ENCODE measurements around the gene DCST2. TPM values are rescaled to one million over a fixed set of nuclear protein-coding genes. Genes with fewer than 3 reads are reported as not detected.

The DCST2 gene
- total RNA-seq, 2 donors from 2014 or later = 1.1 to 1.4 TPM

- H3K9me3 Mint-ChIP-seq = no peaks in the 10 kb centered on the region
- peak in 1 of 2 donors; percentile 13 for ATAC-seq (replicated peaks in 1 of 2)
Measured at GRCh38 chr1:155012026-155012546, 21.5 kb downstream of the DCST2 start.

GRCh38 chr1:155011437-155012025, 22.1 kb downstream of the DCST2 start:
- H3K4me1 Mint-ChIP-seq (ENCODE audit: low read depth) = peaks cover 80% of the 10 kb centered on the region
- H3K4me3 Mint-ChIP-seq = peak overlapping the region; percentile 80 to 99
- ATAC-seq (replicated peaks in 1 of 2) (no peak), DNase-seq (no peak)
- H3K27ac Mint-ChIP-seq = no peak overlapping the region
- no peaks in the 10 kb centered on the region for H3K27me3 Mint-ChIP-seq (ENCODE audit: low read depth)
- no peaks in the 10 kb centered on the region for H3K9me3 Mint-ChIP-seq
- H3K36me3 Mint-ChIP-seq (ENCODE audit: insufficient read depth in 2 of 2) = peaks cover 8 to 17% of the 10 kb centered on the region in 2 donors

More at GRCh38 chr1:155012026-155012546, 21.5 kb downstream of the DCST2 start:
- Mint-ChIP-seq H3K4me3 (peak overlapping the region; percentile 64 to 70), H3K27me3 (ENCODE audit: low read depth) (no peaks in the 10 kb centered on the region), H3K36me3 (ENCODE audit: insufficient read depth in 2 of 2) (peaks cover 8 to 18% of the 10 kb centered on the region in 2 donors), H3K4me1 (ENCODE audit: low read depth) (peaks cover 80% of the 10 kb centered on the region), H3K27ac (no peak overlapping the region)
- DNase-seq = no peak

GRCh38 chr1:155011004-155011416, 22.6 kb downstream of the DCST2 start:
- no peak for ATAC-seq (replicated peaks in 1 of 2)
- peaks cover 8 to 14% of the 10 kb centered on the region in 2 donors for H3K36me3 Mint-ChIP-seq (ENCODE audit: insufficient read depth in 2 of 2)
- H3K27ac Mint-ChIP-seq = peak overlapping the region; percentile 83
- no peak for DNase-seq
- peaks cover 80% of the 10 kb centered on the region for H3K4me1 Mint-ChIP-seq (ENCODE audit: low read depth)
- no peaks in the 10 kb centered on the region for H3K27me3 Mint-ChIP-seq (ENCODE audit: low read depth)
- no peaks in the 10 kb centered on the region for H3K9me3 Mint-ChIP-seq
- peak overlapping the region; percentile 80 to 99 for H3K4me3 Mint-ChIP-seq

GRCh38 chr1:155010211-155010918, 23.2 kb downstream of the DCST2 start:
- Mint-ChIP-seq H3K4me3 (peak overlapping the region; percentile 78 to 99), H3K27ac (peak overlapping the region; percentile 78), H3K9me3 (no peaks in the 10 kb centered on the region), H3K36me3 (ENCODE audit: insufficient read depth in 2 of 2) (peaks cover 8 to 11% of the 10 kb centered on the region in 2 donors), H3K27me3 (ENCODE audit: low read depth) (no peaks in the 10 kb centered on the region), H3K4me1 (ENCODE audit: low read depth) (peaks cover 80% of the 10 kb centered on the region)
- DNase-seq = no peak
- no peak for ATAC-seq (replicated peaks in 1 of 2)

- no peaks in the 10 kb centered on the region for H3K9me3 Mint-ChIP-seq
- H3K36me3 Mint-ChIP-seq (ENCODE audit: insufficient read depth in 2 of 2) = peaks cover 8 to 11% of the 10 kb centered on the region in 2 donors
- ATAC-seq (replicated peaks in 1 of 2) = no peak
- peak overlapping the region; percentile 78 to 99 for H3K4me3 Mint-ChIP-seq
- peak overlapping the region; percentile 78 for H3K27ac Mint-ChIP-seq
- peaks cover 81% of the 10 kb centered on the region for H3K4me1 Mint-ChIP-seq (ENCODE audit: low read depth)
- no peak for DNase-seq
- no peaks in the 10 kb centered on the region for H3K27me3 Mint-ChIP-seq (ENCODE audit: low read depth)
Measured at GRCh38 chr1:155009742-155010141, 23.8 kb downstream of the DCST2 start.

- peak overlapping the region; percentile 78 to 99 for H3K4me3 Mint-ChIP-seq
- peaks cover 81% of the 10 kb centered on the region for H3K4me1 Mint-ChIP-seq (ENCODE audit: low read depth)
- no peaks in the 10 kb centered on the region for H3K9me3 Mint-ChIP-seq
- H3K36me3 Mint-ChIP-seq (ENCODE audit: insufficient read depth in 2 of 2) = peaks cover 10 to 14% of the 10 kb centered on the region in 2 donors
- ATAC-seq (replicated peaks in 1 of 2) (no peak), DNase-seq (no peak)
- H3K27ac Mint-ChIP-seq = peak overlapping the region; percentile 78
- H3K27me3 Mint-ChIP-seq (ENCODE audit: low read depth) = no peaks in the 10 kb centered on the region
Measured at GRCh38 chr1:155009221-155009711, 24.3 kb downstream of the DCST2 start.

- H3K4me3 Mint-ChIP-seq = peak overlapping the region; percentile 78 to 99
- DNase-seq (peak; percentile 75 to 80), ATAC-seq (replicated peaks in 1 of 2) (peak; percentile 35 to 39)
- H3K27ac Mint-ChIP-seq = peak overlapping the region; percentile 88
- no peaks in the 10 kb centered on the region for H3K27me3 Mint-ChIP-seq (ENCODE audit: low read depth)
- peaks cover 74% of the 10 kb centered on the region for H3K4me1 Mint-ChIP-seq (ENCODE audit: low read depth)
- H3K36me3 Mint-ChIP-seq (ENCODE audit: insufficient read depth in 2 of 2) = peaks cover 14 to 20% of the 10 kb centered on the region in 2 donors
- H3K9me3 Mint-ChIP-seq = no peaks in the 10 kb centered on the region
Measured at GRCh38 chr1:155008015-155008941, 25.3 kb downstream of the DCST2 start.

GRCh38 chr1:155007251-155007828, 26.2 kb downstream of the DCST2 start:
- no peaks in the 10 kb centered on the region for H3K9me3 Mint-ChIP-seq
- H3K36me3 Mint-ChIP-seq (ENCODE audit: insufficient read depth in 2 of 2) = peaks cover 15 to 21% of the 10 kb centered on the region in 2 donors
- no peak for DNase-seq
- ATAC-seq (replicated peaks in 1 of 2) = no peak
- H3K27me3 Mint-ChIP-seq (ENCODE audit: low read depth) = no peaks in the 10 kb centered on the region
- H3K4me3 Mint-ChIP-seq = peak overlapping the region in 1 of 2 donors; percentile 99
- peaks cover 65% of the 10 kb centered on the region for H3K4me1 Mint-ChIP-seq (ENCODE audit: low read depth)
- H3K27ac Mint-ChIP-seq = no peak overlapping the region

GRCh38 chr1:155006601-155007101, 26.9 kb downstream of the DCST2 start:
- ATAC-seq (replicated peaks in 1 of 2) (peak in 1 of 2 donors; percentile 20), DNase-seq (peak in 1 of 2 donors; percentile 43)
- Mint-ChIP-seq H3K4me1 (ENCODE audit: low read depth) (peaks cover 59% of the 10 kb centered on the region), H3K36me3 (ENCODE audit: insufficient read depth in 2 of 2) (peaks cover 15 to 21% of the 10 kb centered on the region in 2 donors), H3K9me3 (no peaks in the 10 kb centered on the region), H3K27me3 (ENCODE audit: low read depth) (no peaks in the 10 kb centered on the region), H3K27ac (peak overlapping the region; percentile 98), H3K4me3 (peak overlapping the region; percentile 98 to 99)

GRCh38 chr1:155005076-155006011, 28.2 kb downstream of the DCST2 start:
- ATAC-seq (replicated peaks in 1 of 2) (no peak), DNase-seq (peak; percentile 35 to 54)
- peak overlapping the region; percentile 98 to 99 for H3K4me3 Mint-ChIP-seq
- H3K27me3 Mint-ChIP-seq (ENCODE audit: low read depth) = no peaks in the 10 kb centered on the region
- peaks cover 15 to 21% of the 10 kb centered on the region in 2 donors for H3K36me3 Mint-ChIP-seq (ENCODE audit: insufficient read depth in 2 of 2)
- no peaks in the 10 kb centered on the region for H3K9me3 Mint-ChIP-seq
- peaks cover 51% of the 10 kb centered on the region for H3K4me1 Mint-ChIP-seq (ENCODE audit: low read depth)
- peak overlapping the region; percentile 99 for H3K27ac Mint-ChIP-seq

GRCh38 chr1:155004352-155005075, 29.1 kb downstream of the DCST2 start:
- H3K4me1 Mint-ChIP-seq (ENCODE audit: low read depth) = peaks cover 49% of the 10 kb centered on the region
- H3K36me3 Mint-ChIP-seq (ENCODE audit: insufficient read depth in 2 of 2) = peaks cover 13 to 16% of the 10 kb centered on the region in 2 donors
- ATAC-seq (replicated peaks in 1 of 2) = peak in 1 of 2 donors; percentile 2
- DNase-seq = peak; percentile 61 to 65
- no peaks in the 10 kb centered on the region for H3K27me3 Mint-ChIP-seq (ENCODE audit: low read depth)
- H3K27ac Mint-ChIP-seq = peak overlapping the region; percentile 99
- H3K9me3 Mint-ChIP-seq = no peaks in the 10 kb centered on the region
- peak overlapping the region; percentile 98 to 99 for H3K4me3 Mint-ChIP-seq
